ENCODE measurements around the gene ATP5MC2. TPM values are rescaled to one million over a fixed set of nuclear protein-coding genes. Genes with fewer than 3 reads are reported as not detected.
A peak's percentile ranks its signal among the peaks of the same experiment; 100 is the strongest.

The ATP5MC2 gene
- total RNA-seq, 2 donors from 2014 or later = 346 to 392 TPM

DNA sequence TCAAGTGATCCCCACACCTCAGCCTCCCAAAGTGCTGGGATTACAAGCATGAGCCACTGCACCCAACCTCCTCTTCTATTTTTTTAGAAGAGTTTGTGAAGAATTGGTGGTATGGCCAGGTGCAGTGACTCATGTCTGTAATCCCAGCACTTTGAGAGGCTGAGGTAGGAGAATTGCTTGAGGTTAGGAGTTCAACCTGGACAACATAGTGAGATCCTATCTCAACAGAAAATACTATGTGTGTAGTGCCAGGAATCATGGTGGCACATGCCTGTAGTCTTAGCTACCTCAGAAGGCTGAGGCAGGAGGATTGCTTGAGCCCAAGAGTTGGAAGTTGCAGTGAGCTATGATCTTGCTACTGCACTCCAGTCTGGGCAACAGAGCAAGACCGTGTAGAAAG lies 44.2 kb downstream of the ATP5MC2 start:
- H3K9me3 ChIP-seq = no peaks in the 10 kb centered on the region
- no peak overlapping the region for H3K4me3 ChIP-seq
- DNase-seq = no peak
- H3K36me3 ChIP-seq = no peaks in the 10 kb centered on the region
- no peak overlapping the region for H3K27ac ChIP-seq
- intact Hi-C loops (cut with DNase I) = no loop called here
- no peaks in the 10 kb centered on the region for H3K4me1 ChIP-seq
- no peak overlapping the region for H3K9ac ChIP-seq (ENCODE audit: low read depth in 2 of 2, low read length in 2 of 2)
- H3K27me3 ChIP-seq = no peaks in the 10 kb centered on the region
- TF ChIP-seq CTCF (IDR thresholded peaks at IDR 0.05) = no peak

- no peak overlapping the region for H3K4me3 ChIP-seq
- H3K36me3 ChIP-seq = no peaks in the 10 kb centered on the region
- no peak for TF ChIP-seq CTCF (IDR thresholded peaks at IDR 0.05)
- H3K27me3 ChIP-seq = no peaks in the 10 kb centered on the region
- no peak overlapping the region for H3K9ac ChIP-seq (ENCODE audit: low read depth in 2 of 2, low read length in 2 of 2)
- no peaks in the 10 kb centered on the region for H3K9me3 ChIP-seq
- intact Hi-C loops (cut with DNase I) = no loop called here
- H3K4me1 ChIP-seq = peaks cover 5% of the 10 kb centered on the region
- H3K27ac ChIP-seq = no peak overlapping the region
- DNase-seq = no peak
Measured at GRCh38 chr12:53627919-53628318, 48.0 kb downstream of the ATP5MC2 start.

DNA sequence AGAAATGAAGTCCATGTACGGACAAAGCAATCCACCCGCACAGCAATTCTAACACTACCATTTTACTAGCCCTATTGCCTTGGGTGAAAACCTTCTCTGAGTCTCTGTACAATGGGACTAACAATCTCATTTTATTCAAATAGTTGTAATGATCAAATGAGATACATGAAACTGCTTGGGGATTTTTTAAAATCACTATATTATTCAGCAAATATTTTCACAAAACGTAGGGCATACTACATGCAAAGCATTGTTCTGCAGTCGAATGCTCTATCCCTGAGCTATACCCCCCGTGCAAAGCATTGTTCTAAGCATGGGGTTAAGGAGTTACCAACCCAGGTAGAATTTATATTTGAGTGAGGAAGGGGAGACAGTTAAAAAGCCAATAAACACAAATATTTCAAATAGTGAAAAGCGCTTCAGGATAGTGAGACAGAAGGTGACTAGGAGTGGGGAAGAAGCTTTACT lies 49.1 kb downstream of the ATP5MC2 start:
- Histone ChIP-seq H3K27me3 (no peaks in the 10 kb centered on the region), H3K9ac (ENCODE audit: low read depth in 2 of 2, low read length in 2 of 2) (peak overlapping the region in 1 of 2 donors; percentile 92), H3K36me3 (no peaks in the 10 kb centered on the region), H3K9me3 (no peaks in the 10 kb centered on the region), H3K4me1 (peaks cover 5% of the 10 kb centered on the region), H3K4me3 (peak overlapping the region; percentile 44), H3K27ac (peak overlapping the region; percentile 67)
- intact Hi-C loops (cut with DNase I) = no loop called here
- TF ChIP-seq CTCF (IDR thresholded peaks at IDR 0.05) = no peak
- no peak for DNase-seq

DNA sequence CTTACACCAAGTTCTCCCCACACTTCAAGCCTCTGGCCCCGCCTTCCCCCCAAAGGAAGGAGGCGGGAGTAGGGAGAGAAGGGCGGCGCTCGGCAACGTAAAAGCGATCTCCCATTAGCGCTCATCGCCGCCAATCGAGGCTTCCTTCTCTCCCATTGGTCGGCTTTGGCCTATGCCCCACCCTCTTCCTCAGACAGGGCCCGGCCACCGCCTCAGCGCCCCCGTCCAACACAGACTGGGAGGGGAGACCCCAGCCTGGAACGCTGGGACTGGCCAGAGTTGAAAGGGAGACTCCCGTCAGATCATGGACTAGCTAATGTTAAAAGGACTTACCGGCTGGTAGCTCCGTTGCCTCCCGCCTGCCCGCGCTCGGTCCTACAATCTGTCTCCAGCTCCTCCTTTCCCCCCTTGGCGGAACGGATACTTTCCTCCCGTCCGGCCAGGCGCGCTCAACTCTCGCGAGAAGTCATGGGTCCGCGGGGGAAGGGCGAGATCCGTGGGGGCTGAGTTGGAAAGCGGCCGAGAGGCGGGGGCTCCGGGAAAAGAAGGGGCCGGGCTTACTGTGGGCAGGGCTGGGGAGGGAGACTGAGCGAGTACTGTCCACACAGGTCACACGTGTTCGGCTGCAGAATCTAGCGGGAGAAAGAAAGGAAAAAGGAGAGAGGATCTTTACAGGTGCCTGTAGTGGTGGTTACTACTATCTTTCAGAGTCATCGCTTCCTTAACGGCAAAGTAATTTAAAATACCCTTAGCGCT lies 49.8 kb downstream of the ATP5MC2 start, which contains the start of gene ATF7:
Gene ATF7 (minus strand): TSS at position 437 of the 756 bp plus-strand sequence. CDS start 25,382 bp downstream, outside the sequence.
- intact Hi-C loops (cut with DNase I) = loop anchor here (2.0 kb wide), 1 partner anchor 49 kb away; no protein-coding TSS in a partner anchor
- H3K9me3 ChIP-seq = no peaks in the 10 kb centered on the region
- H3K4me1 ChIP-seq = peaks cover 5% of the 10 kb centered on the region
- H3K4me3 ChIP-seq = peak within 1 kb of the TSS; percentile 44
- DNase-seq = peak; percentile 99
- no peaks in the 10 kb centered on the region for H3K36me3 ChIP-seq
- H3K9ac ChIP-seq (ENCODE audit: low read depth in 2 of 2, low read length in 2 of 2) = peak within 1 kb of the TSS; percentile 75 to 92
- no peak for TF ChIP-seq CTCF (IDR thresholded peaks at IDR 0.05)
- H3K27me3 ChIP-seq = no peaks in the 10 kb centered on the region
- H3K27ac ChIP-seq = peak within 1 kb of the TSS; percentile 67

DNA sequence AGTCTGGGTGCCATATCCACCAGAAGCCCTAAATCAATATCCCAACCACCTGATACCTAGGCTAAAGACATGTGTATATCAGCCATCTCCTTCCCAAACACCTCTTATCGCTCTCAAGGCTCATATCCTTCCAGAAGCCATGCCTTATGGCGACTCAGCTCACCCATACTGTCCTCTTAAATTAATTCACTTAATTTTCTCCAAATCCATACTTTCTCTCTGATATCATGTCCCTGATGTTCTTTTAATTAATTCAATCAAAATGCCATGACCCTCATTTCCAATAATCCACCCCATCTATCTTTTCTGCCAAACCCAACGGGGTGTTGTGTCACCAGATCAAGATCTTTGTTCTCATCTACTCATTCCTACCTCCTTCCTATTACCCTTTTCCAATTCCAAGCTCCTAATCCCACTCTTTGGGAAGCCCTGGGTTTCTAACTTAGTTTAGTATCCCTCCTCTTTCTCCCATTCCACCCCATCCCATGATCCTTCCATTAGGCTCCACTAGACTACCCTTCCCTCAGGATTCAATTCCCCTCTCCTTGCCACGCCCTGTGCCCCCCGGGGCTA lies 50.4 kb downstream of the ATP5MC2 start:
- intact Hi-C loops (cut with DNase I) = loop anchor here (2.0 kb wide), 1 partner anchor 49 kb away; no protein-coding TSS in a partner anchor
- Histone ChIP-seq H3K9ac (ENCODE audit: low read depth in 2 of 2, low read length in 2 of 2) (peak overlapping the region; percentile 24 to 92), H3K9me3 (no peaks in the 10 kb centered on the region), H3K27me3 (no peaks in the 10 kb centered on the region), H3K4me3 (peak overlapping the region; percentile 44), H3K36me3 (no peaks in the 10 kb centered on the region), H3K27ac (peak overlapping the region; percentile 67), H3K4me1 (peaks cover 5% of the 10 kb centered on the region)
- no peak for TF ChIP-seq CTCF (IDR thresholded peaks at IDR 0.05)
- DNase-seq = no peak
